ENCODE measurements around the gene IZUMO4.

- TF ChIP-seq CTCF (IDR thresholded peaks at IDR 0.05; ENCODE audit: insufficient read depth, low read depth, low read length) = no peak
- no peak for TF ChIP-seq EZH2 (IDR thresholded peaks at IDR 0.05; ENCODE audit: insufficient read depth, low read length)
Observed at GRCh38 chr19:2114821-2115220, 18.1 kb downstream of the IZUMO4 start.

All from astrocyte (in vitro differentiated cells and primary cell).